ENCODE data around the gene ALG1. TPM values are rescaled to one million over a fixed set of nuclear protein-coding genes. Genes with fewer than 3 reads are reported as not detected.
A peak's percentile ranks its signal among the peaks of the same experiment; 100 is the strongest.

Gene ALG1
- total and polyA plus RNA-seq, 2 experiments from 2014 or later = 20.2 to 36.4 TPM

GRCh38 chr16:5040451-5040850, 31.2 kb upstream of the ALG1 start:
- Histone ChIP-seq H3K36me3 (ENCODE audit: insufficient read depth) (no peaks in the 10 kb centered on the region), H3K9me2 (ENCODE audit: insufficient read depth) (no peaks in the 10 kb centered on the region), H3K79me2 (replicated peaks; ENCODE audit: insufficient read depth) (no peaks in the 10 kb centered on the region), H3K4me1 (ENCODE audit: insufficient read depth) (peaks cover 24% of the 10 kb centered on the region), H3F3A (replicated peaks; ENCODE audit: low read depth) (peaks cover 17% of the 10 kb centered on the region), H3K27ac (ENCODE audit: low read depth) (no peak overlapping the region), H4K20me1 (replicated peaks; ENCODE audit: insufficient read depth) (no peaks in the 10 kb centered on the region), H3K4me2 (no peak overlapping the region), H3K4me3 (no peak overlapping the region), H3K27me3 (ENCODE audit: insufficient read depth) (no peaks in the 10 kb centered on the region), H2AFZ (no peak overlapping the region)
- ATAC-seq (no peak), DNase-seq (ENCODE audit: low spot score) (no peak)
- Mint-ChIP-seq H3K9me3 (no peaks in the 10 kb centered on the region), H3K36me3 (ENCODE audit: low read depth) (no peaks in the 10 kb centered on the region; the same call in 2 of the 3 replicates), H3K4me1 (peaks cover 29% of the 10 kb centered on the region), H3K27ac (peak overlapping the region; percentile 53; the same call in 1 of the 2 replicates), H3K27me3 (ENCODE audit: insufficient read depth, low read depth, poor library complexity) (peaks cover 14% of the 10 kb centered on the region), H3K4me3 (no peak overlapping the region)
- TF ChIP-seq STAT1 (IDR thresholded peaks at IDR 0.05; ENCODE audit: unreplicated experiment) (no peak), ZNF114 (CRISPR knock-in tag; IDR thresholded peaks at IDR 0.05) (no peak), CREB1 (CRISPR knock-in tag; IDR thresholded peaks at IDR 0.05; ENCODE audit: low read depth) (no peak), JUNB (IDR thresholded peaks at IDR 0.05; ENCODE audit: unreplicated experiment) (no peak), NANOG (IDR thresholded peaks at IDR 0.05; ENCODE audit: borderline replicate concordance) (no peak), EZH2 (IDR thresholded peaks at IDR 0.05; ENCODE audit: low read depth, unreplicated experiment) (no peak), EZH2phosphoT487 (IDR thresholded peaks at IDR 0.05; ENCODE audit: unreplicated experiment) (no peak), POLR2AphosphoS5 (IDR thresholded peaks at IDR 0.05; ENCODE audit: low read depth) (no peak), ZNF331 (CRISPR knock-in tag; IDR thresholded peaks at IDR 0.05; ENCODE audit: low read depth) (no peak), ZNF462 (CRISPR knock-in tag; IDR thresholded peaks at IDR 0.05) (no peak)
- TF ChIP-seq, protein P1, sequence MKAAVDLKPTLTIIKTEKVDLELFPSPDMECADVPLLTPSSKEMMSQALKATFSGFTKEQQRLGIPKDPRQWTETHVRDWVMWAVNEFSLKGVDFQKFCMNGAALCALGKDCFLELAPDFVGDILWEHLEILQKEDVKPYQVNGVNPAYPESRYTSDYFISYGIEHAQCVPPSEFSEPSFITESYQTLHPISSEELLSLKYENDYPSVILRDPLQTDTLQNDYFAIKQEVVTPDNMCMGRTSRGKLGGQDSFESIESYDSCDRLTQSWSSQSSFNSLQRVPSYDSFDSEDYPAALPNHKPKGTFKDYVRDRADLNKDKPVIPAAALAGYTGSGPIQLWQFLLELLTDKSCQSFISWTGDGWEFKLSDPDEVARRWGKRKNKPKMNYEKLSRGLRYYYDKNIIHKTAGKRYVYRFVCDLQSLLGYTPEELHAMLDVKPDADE (IDR thresholded peaks at IDR 0.05) = no peak
- TF ChIP-seq, protein P2, sequence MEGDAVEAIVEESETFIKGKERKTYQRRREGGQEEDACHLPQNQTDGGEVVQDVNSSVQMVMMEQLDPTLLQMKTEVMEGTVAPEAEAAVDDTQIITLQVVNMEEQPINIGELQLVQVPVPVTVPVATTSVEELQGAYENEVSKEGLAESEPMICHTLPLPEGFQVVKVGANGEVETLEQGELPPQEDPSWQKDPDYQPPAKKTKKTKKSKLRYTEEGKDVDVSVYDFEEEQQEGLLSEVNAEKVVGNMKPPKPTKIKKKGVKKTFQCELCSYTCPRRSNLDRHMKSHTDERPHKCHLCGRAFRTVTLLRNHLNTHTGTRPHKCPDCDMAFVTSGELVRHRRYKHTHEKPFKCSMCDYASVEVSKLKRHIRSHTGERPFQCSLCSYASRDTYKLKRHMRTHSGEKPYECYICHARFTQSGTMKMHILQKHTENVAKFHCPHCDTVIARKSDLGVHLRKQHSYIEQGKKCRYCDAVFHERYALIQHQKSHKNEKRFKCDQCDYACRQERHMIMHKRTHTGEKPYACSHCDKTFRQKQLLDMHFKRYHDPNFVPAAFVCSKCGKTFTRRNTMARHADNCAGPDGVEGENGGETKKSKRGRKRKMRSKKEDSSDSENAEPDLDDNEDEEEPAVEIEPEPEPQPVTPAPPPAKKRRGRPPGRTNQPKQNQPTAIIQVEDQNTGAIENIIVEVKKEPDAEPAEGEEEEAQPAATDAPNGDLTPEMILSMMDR (conservative IDR thresholded peaks at IDR 0.05; ENCODE audit: low read depth in 2 of 2) = no peak
- TF ChIP-seq, protein P3, sequence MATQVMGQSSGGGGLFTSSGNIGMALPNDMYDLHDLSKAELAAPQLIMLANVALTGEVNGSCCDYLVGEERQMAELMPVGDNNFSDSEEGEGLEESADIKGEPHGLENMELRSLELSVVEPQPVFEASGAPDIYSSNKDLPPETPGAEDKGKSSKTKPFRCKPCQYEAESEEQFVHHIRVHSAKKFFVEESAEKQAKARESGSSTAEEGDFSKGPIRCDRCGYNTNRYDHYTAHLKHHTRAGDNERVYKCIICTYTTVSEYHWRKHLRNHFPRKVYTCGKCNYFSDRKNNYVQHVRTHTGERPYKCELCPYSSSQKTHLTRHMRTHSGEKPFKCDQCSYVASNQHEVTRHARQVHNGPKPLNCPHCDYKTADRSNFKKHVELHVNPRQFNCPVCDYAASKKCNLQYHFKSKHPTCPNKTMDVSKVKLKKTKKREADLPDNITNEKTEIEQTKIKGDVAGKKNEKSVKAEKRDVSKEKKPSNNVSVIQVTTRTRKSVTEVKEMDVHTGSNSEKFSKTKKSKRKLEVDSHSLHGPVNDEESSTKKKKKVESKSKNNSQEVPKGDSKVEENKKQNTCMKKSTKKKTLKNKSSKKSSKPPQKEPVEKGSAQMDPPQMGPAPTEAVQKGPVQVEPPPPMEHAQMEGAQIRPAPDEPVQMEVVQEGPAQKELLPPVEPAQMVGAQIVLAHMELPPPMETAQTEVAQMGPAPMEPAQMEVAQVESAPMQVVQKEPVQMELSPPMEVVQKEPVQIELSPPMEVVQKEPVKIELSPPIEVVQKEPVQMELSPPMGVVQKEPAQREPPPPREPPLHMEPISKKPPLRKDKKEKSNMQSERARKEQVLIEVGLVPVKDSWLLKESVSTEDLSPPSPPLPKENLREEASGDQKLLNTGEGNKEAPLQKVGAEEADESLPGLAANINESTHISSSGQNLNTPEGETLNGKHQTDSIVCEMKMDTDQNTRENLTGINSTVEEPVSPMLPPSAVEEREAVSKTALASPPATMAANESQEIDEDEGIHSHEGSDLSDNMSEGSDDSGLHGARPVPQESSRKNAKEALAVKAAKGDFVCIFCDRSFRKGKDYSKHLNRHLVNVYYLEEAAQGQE (IDR thresholded peaks at IDR 0.05; ENCODE audit: unreplicated experiment) = no peak

Measured in GM23338 (cell line).